Activated T-helper 2 cell treated with anti-CD3 and anti-CD28 coated beads, Interferon-gamma antibody, Interleukin-2, Interleukin-4, amounts not matched to agents 10 μg/mL and 5 μg/mL and 100 μg/mL, durations not matched to agents 14 hours and 24 hours and 36 hours (primary cell): ENCODE data around the gene BCO2. TPM values are rescaled to one million over a fixed set of nuclear protein-coding genes. Genes with fewer than 3 reads are reported as not detected.

Experiments
- DNase-seq: peaks from one replicate; pipeline ENCODE4 v3.0.0; 2021; ENCODE audit warnings: low spot score
- H3K27ac Mint-ChIP-seq: one replicate; pipeline ENCODE4 v1.8.0; 2021; ENCODE audit warnings: mixed read lengths
- H3K27me3 Mint-ChIP-seq: one replicate; pipeline ENCODE4 v1.8.0; 2021; ENCODE audit warnings: low read depth, mixed read lengths
- H3K36me3 Mint-ChIP-seq: one replicate; pipeline ENCODE4 v1.8.0; 2021; ENCODE audit warnings: low read depth, mixed read lengths
- H3K4me1 Mint-ChIP-seq: one replicate; pipeline ENCODE4 v1.8.0; 2021; ENCODE audit warnings: low read depth, mixed read lengths
- H3K4me3 Mint-ChIP-seq: one replicate; pipeline ENCODE4 v1.8.0; 2021; ENCODE audit warnings: low read depth, mild to moderate bottlenecking, moderate library complexity, mixed read lengths
- H3K9me3 Mint-ChIP-seq: one replicate; pipeline ENCODE4 v1.8.0; 2021; ENCODE audit warnings: mixed read lengths
- intact Hi-C: fragments of 100-400 bp; cut with micrococcal nuclease; formaldehyde crosslinking; loops from one replicate; pipeline ENCODE4 v1.15.1; 2023
- total RNA-seq: library from RNA; stranded (reverse); gene quantifications from 2 replicates; pipeline ENCODE4 v1.2.3, GENCODE V29; 2022

BCO2 gene
- total RNA-seq, 1 donor from 2014 or later = 1.2 TPM

GRCh38 chr11:112210890-112211289 is 35.6 kb downstream of the BCO2 start:
- H3K27ac Mint-ChIP-seq = no peak overlapping the region
- H3K4me3 Mint-ChIP-seq = no peak overlapping the region
- peaks cover 14% of the 10 kb centered on the region for H3K4me1 Mint-ChIP-seq
- no peaks in the 10 kb centered on the region for H3K9me3 Mint-ChIP-seq
- no peaks in the 10 kb centered on the region for H3K36me3 Mint-ChIP-seq
- no peak for DNase-seq
- intact Hi-C loops = no loop called here
- H3K27me3 Mint-ChIP-seq = peaks cover 20% of the 10 kb centered on the region

- intact Hi-C loops = no loop called here
- Mint-ChIP-seq H3K27ac (no peak overlapping the region), H3K9me3 (no peaks in the 10 kb centered on the region), H3K36me3 (no peaks in the 10 kb centered on the region), H3K27me3 (peaks cover 20% of the 10 kb centered on the region), H3K4me3 (no peak overlapping the region), H3K4me1 (peaks cover 14% of the 10 kb centered on the region)
- no peak for DNase-seq
These were observed 36.2 kb downstream of the BCO2 start for GRCh38 chr11:112211536-112211935.

- peaks cover 20% of the 10 kb centered on the region for H3K27me3 Mint-ChIP-seq
- intact Hi-C loops = no loop called here
- H3K4me1 Mint-ChIP-seq = peaks cover 14% of the 10 kb centered on the region
- no peak overlapping the region for H3K27ac Mint-ChIP-seq
- no peaks in the 10 kb centered on the region for H3K9me3 Mint-ChIP-seq
- H3K36me3 Mint-ChIP-seq = no peaks in the 10 kb centered on the region
- H3K4me3 Mint-ChIP-seq = no peak overlapping the region
- no peak for DNase-seq
These were observed 37.0 kb downstream of the BCO2 start for GRCh38 chr11:112212290-112212689.

GRCh38 chr11:112212710-112213109 is 37.4 kb downstream of the BCO2 start:
- Mint-ChIP-seq H3K4me3 (no peak overlapping the region), H3K27me3 (peaks cover 20% of the 10 kb centered on the region), H3K36me3 (no peaks in the 10 kb centered on the region), H3K4me1 (peaks cover 14% of the 10 kb centered on the region), H3K9me3 (no peaks in the 10 kb centered on the region), H3K27ac (no peak overlapping the region)
- DNase-seq = no peak
- intact Hi-C loops = no loop called here

- H3K27ac Mint-ChIP-seq = no peak overlapping the region
- H3K9me3 Mint-ChIP-seq = no peaks in the 10 kb centered on the region
- peaks cover 18% of the 10 kb centered on the region for H3K27me3 Mint-ChIP-seq
- no peak for DNase-seq
- no peaks in the 10 kb centered on the region for H3K36me3 Mint-ChIP-seq
- intact Hi-C loops = no loop called here
- no peak overlapping the region for H3K4me3 Mint-ChIP-seq
- H3K4me1 Mint-ChIP-seq = peaks cover 14% of the 10 kb centered on the region
These were observed 38.4 kb downstream of the BCO2 start for GRCh38 chr11:112213753-112214152.

- H3K4me3 Mint-ChIP-seq = no peak overlapping the region
- H3K9me3 Mint-ChIP-seq = no peaks in the 10 kb centered on the region
- peaks cover 20% of the 10 kb centered on the region for H3K4me1 Mint-ChIP-seq
- peaks cover 6% of the 10 kb centered on the region for H3K27me3 Mint-ChIP-seq
- H3K36me3 Mint-ChIP-seq = no peaks in the 10 kb centered on the region
- H3K27ac Mint-ChIP-seq = no peak overlapping the region
- no peak for DNase-seq
- intact Hi-C loops = no loop called here
These were observed 40.3 kb downstream of the BCO2 start for GRCh38 chr11:112215621-112216020.

- Mint-ChIP-seq H3K4me3 (no peak overlapping the region), H3K27ac (no peak overlapping the region), H3K36me3 (no peaks in the 10 kb centered on the region), H3K27me3 (peaks cover 6% of the 10 kb centered on the region), H3K4me1 (peaks cover 17% of the 10 kb centered on the region), H3K9me3 (no peaks in the 10 kb centered on the region)
- no peak for DNase-seq
- intact Hi-C loops = no loop called here
These were observed 41.3 kb downstream of the BCO2 start for GRCh38 chr11:112216561-112217105.

GRCh38 chr11:112219476-112220232 is 44.3 kb downstream of the BCO2 start:
- DNase-seq = peak; percentile 26
- H3K4me3 Mint-ChIP-seq = no peak overlapping the region
- intact Hi-C loops = loop anchor here (1.0 to 10.0 kb wide), 4 partner anchors 61 to 1555 kb away; partner anchors contain the start of genes CLDN25 and ZW10
- no peaks in the 10 kb centered on the region for H3K9me3 Mint-ChIP-seq
- H3K36me3 Mint-ChIP-seq = no peaks in the 10 kb centered on the region
- H3K27ac Mint-ChIP-seq = no peak overlapping the region
- peaks cover 13% of the 10 kb centered on the region for H3K4me1 Mint-ChIP-seq
- peaks cover 2% of the 10 kb centered on the region for H3K27me3 Mint-ChIP-seq

- no peak overlapping the region for H3K4me3 Mint-ChIP-seq
- no peak for DNase-seq
- intact Hi-C loops = loop anchor here (10.0 kb wide), 2 partner anchors 1063 to 1553 kb away; partner anchors contain the start of genes CLDN25 and ZW10
- no peaks in the 10 kb centered on the region for H3K9me3 Mint-ChIP-seq
- H3K27ac Mint-ChIP-seq = no peak overlapping the region
- peaks cover 15% of the 10 kb centered on the region for H3K4me1 Mint-ChIP-seq
- peaks cover 2% of the 10 kb centered on the region for H3K27me3 Mint-ChIP-seq
- H3K36me3 Mint-ChIP-seq = no peaks in the 10 kb centered on the region
These were observed 46.0 kb downstream of the BCO2 start for GRCh38 chr11:112221274-112221835.

- peaks cover 2% of the 10 kb centered on the region for H3K27me3 Mint-ChIP-seq
These were observed 47.0 kb downstream of the BCO2 start for GRCh38 chr11:112222303-112222702.

GRCh38 chr11:112223121-112223520 is 47.8 kb downstream of the BCO2 start:
- peaks cover 5% of the 10 kb centered on the region for H3K36me3 Mint-ChIP-seq
- H3K27me3 Mint-ChIP-seq = peaks cover 2% of the 10 kb centered on the region
- H3K4me3 Mint-ChIP-seq = no peak overlapping the region
- no peak overlapping the region for H3K27ac Mint-ChIP-seq
- no peaks in the 10 kb centered on the region for H3K9me3 Mint-ChIP-seq
- intact Hi-C loops = loop anchor here (10.0 kb wide), 2 partner anchors 1062 to 1552 kb away; partner anchors contain the start of genes CLDN25 and ZW10
- H3K4me1 Mint-ChIP-seq = peaks cover 24% of the 10 kb centered on the region
- DNase-seq = no peak

More at GRCh38 chr11:112222303-112222702, 47.0 kb downstream of the BCO2 start:
- H3K4me3 Mint-ChIP-seq = no peak overlapping the region
- peaks cover 3% of the 10 kb centered on the region for H3K36me3 Mint-ChIP-seq
- no peaks in the 10 kb centered on the region for H3K9me3 Mint-ChIP-seq
- H3K4me1 Mint-ChIP-seq = peaks cover 18% of the 10 kb centered on the region
- intact Hi-C loops = loop anchor here (10.0 kb wide), 2 partner anchors 1062 to 1552 kb away; partner anchors contain the start of genes CLDN25 and ZW10
- no peak overlapping the region for H3K27ac Mint-ChIP-seq
- no peak for DNase-seq

GRCh38 chr11:112223754-112224532 is 48.6 kb downstream of the BCO2 start:
- Mint-ChIP-seq H3K36me3 (peaks cover 13% of the 10 kb centered on the region), H3K4me1 (peaks cover 28% of the 10 kb centered on the region), H3K9me3 (no peaks in the 10 kb centered on the region), H3K27ac (no peak overlapping the region), H3K27me3 (peaks cover 2% of the 10 kb centered on the region), H3K4me3 (no peak overlapping the region)
- DNase-seq = no peak
- intact Hi-C loops = loop anchor here (10.0 kb wide), 2 partner anchors 1061 to 1551 kb away; partner anchors contain the start of genes CLDN25 and ZW10
